ENCODE measurements around the gene MTUS2. TPM values are rescaled to one million over a fixed set of nuclear protein-coding genes. Genes with fewer than 3 reads are reported as not detected.

MTUS2 gene
- total and polyA plus RNA-seq, 9 of the 15 experiments (the other 6 are each of a cell fraction or from before 2014, with no cell fraction given), result 0.01 to 0.28 (median 0.06) TPM; not detected in 1

DNA sequence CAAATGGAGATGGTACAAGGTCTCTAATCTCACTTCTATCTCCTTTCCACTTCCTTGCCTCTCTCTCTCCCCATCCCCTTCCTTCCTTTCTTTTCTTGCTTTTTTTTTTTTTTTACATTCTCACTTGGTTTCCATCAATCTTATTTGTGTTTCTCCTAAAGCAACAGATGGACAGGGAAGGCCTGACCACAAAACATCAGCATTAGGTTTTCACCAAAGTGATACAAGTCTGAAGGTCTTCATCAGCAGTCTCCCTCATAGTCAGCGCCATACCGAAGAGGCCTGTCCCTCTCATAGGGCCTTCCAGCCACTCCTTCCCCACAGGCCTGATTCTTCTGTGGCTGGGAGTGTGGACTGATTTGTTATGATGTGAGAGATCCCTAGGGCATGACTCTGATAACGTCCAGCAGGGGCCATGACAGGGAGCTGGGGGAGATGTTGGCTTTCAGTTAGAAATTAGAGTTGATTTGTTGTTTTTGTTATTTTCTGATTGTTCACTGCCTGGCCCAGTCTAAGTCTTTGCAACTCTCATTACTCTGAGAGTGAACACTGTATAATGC is 616.7 kb downstream of the MTUS2 start:
- H3K9ac ChIP-seq (ENCODE audit: insufficient read depth in 1 of 2, low read depth in 2 of 2, low read length in 2 of 2), result no peak overlapping the region
- intact Hi-C loops (cut with micrococcal nuclease), result no loop called here
- H2AFZ ChIP-seq (ENCODE audit: low read depth, low read length), result no peak overlapping the region
- H3K9me1 ChIP-seq (ENCODE audit: control insufficient read depth, insufficient read depth, low read length), result no peaks in the 10 kb centered on the region
- H3K27ac ChIP-seq (ENCODE audit: extremely low read depth, low read depth, low read length), result no peak overlapping the region
- CTCF ChIA-PET (ENCODE audit: low intra/inter-chr PET ratio), result no interaction called here
- ATAC-seq (no peak), FAIRE-seq (no peak), DNase-seq (ENCODE audit: extremely low read depth in 1 of 4, low spot score in 3 of 4) (no peak)
- in situ Hi-C loops (cut with MboI), result no loop called here
- H3K4me1 ChIP-seq (replicated peaks in 1 of 2; ENCODE audit: control insufficient read depth in 2 of 2, insufficient read depth in 2 of 2, low read length in 2 of 2), result peaks cover 0 to 8% of the 10 kb centered on the region in 2 experiments; a peak in 2 of 5 replicates
- POLR2A ChIA-PET, result no interaction called here
- H4K20me1 ChIP-seq (replicated peaks; ENCODE audit: control insufficient read depth, insufficient read depth, low read length), result no peaks in the 10 kb centered on the region
- no peak for TF ChIP-seq ZNF778 (CRISPR knock-in tag; IDR thresholded peaks at IDR 0.05)
- TF ChIP-seq, protein P1, sequence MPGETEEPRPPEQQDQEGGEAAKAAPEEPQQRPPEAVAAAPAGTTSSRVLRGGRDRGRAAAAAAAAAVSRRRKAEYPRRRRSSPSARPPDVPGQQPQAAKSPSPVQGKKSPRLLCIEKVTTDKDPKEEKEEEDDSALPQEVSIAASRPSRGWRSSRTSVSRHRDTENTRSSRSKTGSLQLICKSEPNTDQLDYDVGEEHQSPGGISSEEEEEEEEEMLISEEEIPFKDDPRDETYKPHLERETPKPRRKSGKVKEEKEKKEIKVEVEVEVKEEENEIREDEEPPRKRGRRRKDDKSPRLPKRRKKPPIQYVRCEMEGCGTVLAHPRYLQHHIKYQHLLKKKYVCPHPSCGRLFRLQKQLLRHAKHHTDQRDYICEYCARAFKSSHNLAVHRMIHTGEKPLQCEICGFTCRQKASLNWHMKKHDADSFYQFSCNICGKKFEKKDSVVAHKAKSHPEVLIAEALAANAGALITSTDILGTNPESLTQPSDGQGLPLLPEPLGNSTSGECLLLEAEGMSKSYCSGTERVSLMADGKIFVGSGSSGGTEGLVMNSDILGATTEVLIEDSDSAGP (CRISPR knock-in tag; IDR thresholded peaks at IDR 0.05), result no peak
- TF ChIP-seq, protein P2, sequence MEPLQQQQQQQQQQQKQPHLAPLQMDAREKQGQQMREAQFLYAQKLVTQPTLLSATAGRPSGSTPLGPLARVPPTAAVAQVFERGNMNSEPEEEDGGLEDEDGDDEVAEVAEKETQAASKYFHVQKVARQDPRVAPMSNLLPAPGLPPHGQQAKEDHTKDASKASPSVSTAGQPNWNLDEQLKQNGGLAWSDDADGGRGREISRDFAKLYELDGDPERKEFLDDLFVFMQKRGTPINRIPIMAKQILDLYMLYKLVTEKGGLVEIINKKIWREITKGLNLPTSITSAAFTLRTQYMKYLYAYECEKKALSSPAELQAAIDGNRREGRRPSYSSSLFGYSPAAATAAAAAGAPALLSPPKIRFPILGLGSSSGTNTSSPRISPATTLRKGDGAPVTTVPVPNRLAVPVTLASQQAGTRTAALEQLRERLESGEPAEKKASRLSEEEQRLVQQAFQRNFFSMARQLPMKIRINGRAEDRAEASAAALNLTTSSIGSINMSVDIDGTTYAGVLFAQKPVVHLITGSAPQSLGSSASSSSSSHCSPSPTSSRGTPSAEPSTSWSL (CRISPR knock-in tag; IDR thresholded peaks at IDR 0.05; ENCODE audit: borderline replicate concordance), result no peak
- TF ChIP-seq HNRNPL (IDR thresholded peaks at IDR 0.05; ENCODE audit: low read depth, low read length), result no peak
- TF ChIP-seq ZBTB8A (IDR thresholded peaks at IDR 0.05; ENCODE audit: partially characterized antibody), result no peak
- TF ChIP-seq SUPT5H (IDR thresholded peaks at IDR 0.05), result no peak
- no peak for TF ChIP-seq ASH1L (IDR thresholded peaks at IDR 0.05; ENCODE audit: borderline replicate concordance, low read depth, partially characterized antibody)
- no peak for TF ChIP-seq CTBP1 (IDR thresholded peaks at IDR 0.05; ENCODE audit: borderline replicate concordance)
- TF ChIP-seq PCBP2 (IDR thresholded peaks at IDR 0.05; ENCODE audit: low read depth, low read length, poor library complexity, severe bottlenecking), result no peak
- no peak for TF ChIP-seq FOXK2 (conservative IDR thresholded peaks at IDR 0.05 in 1 of 2, IDR thresholded peaks at IDR 0.05 in 1 of 2; ENCODE audit: low read depth in 2 of 2)
- no peak for TF ChIP-seq DDX20 (tag; IDR thresholded peaks at IDR 0.05; ENCODE audit: low read depth)
- no peak for TF ChIP-seq GABPB2 (CRISPR knock-in tag; conservative IDR thresholded peaks at IDR 0.05)
- no peak for TF ChIP-seq PCBP1 (IDR thresholded peaks at IDR 0.05; ENCODE audit: low read depth, low read length, poor library complexity, severe bottlenecking)
- no peaks in the 10 kb centered on the region for H3K79me2 ChIP-seq (ENCODE audit: control insufficient read depth, insufficient read depth, low read length)
- WGBS (ENCODE audit: insufficient coverage, low coverage, missing lambda C conversion rate), result 11% methylated on average over 1 of the region's 3 CpGs
- no peaks in the 10 kb centered on the region for H3K36me3 ChIP-seq (ENCODE audit: control insufficient read depth, insufficient read depth, low read length)
- H3K9me3 ChIP-seq (replicated peaks; ENCODE audit: control insufficient read depth, insufficient read depth, low read depth, low read length), result no peaks in the 10 kb centered on the region
- H3K27me3 ChIP-seq (ENCODE audit: control insufficient read depth in 2 of 2, insufficient read depth in 2 of 2, low read length in 2 of 2), result peaks cover 0 to 4% of the 10 kb centered on the region in 2 experiments; a peak in 2 of 5 replicates
- no peak overlapping the region for H3K4me3 ChIP-seq
- H3K4me2 ChIP-seq (ENCODE audit: insufficient read depth, low read length), result no peak overlapping the region
- BruUV-seq (replicated peaks), result no TSS peak

Data from K562 (cell line).